Activated CD4-positive, alpha-beta T cell treated with anti-CD3 and anti-CD28 coated beads, Interleukin-2, Interleukin-6, amounts not matched to agents 100 ng/mL and 50 ng/mL, durations not matched to agents 16 hours and 8 hours (primary cell): ENCODE data around the gene DMPK.
A peak's percentile ranks its signal among the peaks of the same experiment; 100 is the strongest.

Source experiments
- DNase-seq: peaks from one replicate; pipeline ENCODE4 v3.0.0-alpha.2; 2020

Gene DMPK

GRCh38 chr19:45785097-45785496 is 2.8 kb upstream of the DMPK start:
- no peak for DNase-seq

- DNase-seq = no peak
Observed at GRCh38 chr19:45784096-45784495, 1.8 kb upstream of the DMPK start.

GRCh38 chr19:45782820-45783785 is 813 bp upstream of the DMPK start:
- DNase-seq = no peak

GRCh38 chr19:45781214-45782161 is 802 bp downstream of the DMPK start:
- DNase-seq = no peak

- DNase-seq = no peak
Observed at GRCh38 chr19:45780448-45781213, 1.7 kb downstream of the DMPK start.

- no peak for DNase-seq
Observed at GRCh38 chr19:45780146-45780447, 2.2 kb downstream of the DMPK start.

- peak; percentile 96 for DNase-seq
Observed at GRCh38 chr19:45779231-45780145, 2.8 kb downstream of the DMPK start.

- DNase-seq = no peak
Observed at GRCh38 chr19:45778010-45778661, 4.2 kb downstream of the DMPK start.

GRCh38 chr19:45777395-45777961 is 4.8 kb downstream of the DMPK start:
- no peak for DNase-seq

GRCh38 chr19:45774765-45775164 is 7.5 kb downstream of the DMPK start:
- DNase-seq = no peak

- no peak for DNase-seq
Observed at GRCh38 chr19:45773384-45773783, 8.9 kb downstream of the DMPK start.

GRCh38 chr19:45772912-45773311 is 9.4 kb downstream of the DMPK start:
- no peak for DNase-seq

GRCh38 chr19:45772130-45772840 is 10.0 kb downstream of the DMPK start:
- DNase-seq = no peak

GRCh38 chr19:45771311-45771933 is 10.9 kb downstream of the DMPK start:
- DNase-seq = no peak

- DNase-seq = peak; percentile 94
Observed at GRCh38 chr19:45770192-45771101, 11.8 kb downstream of the DMPK start.

GRCh38 chr19:45769821-45770191 is 12.5 kb downstream of the DMPK start:
- no peak for DNase-seq

- DNase-seq = peak; percentile 98
Observed at GRCh38 chr19:45768984-45769782, 13.1 kb downstream of the DMPK start, which contains the start of gene SIX5. Gene SIX5 (minus strand): TSS chr19:45769252. CDS start chr19:45768844, 408 bp downstream.

GRCh38 chr19:45768655-45768983 is 13.7 kb downstream of the DMPK start:
- DNase-seq = peak; percentile 44
